Left lung (tissue), 10 donors: Measurements from ENCODE around the gene WNT2B. TPM values are rescaled to one million over a fixed set of nuclear protein-coding genes. Genes with fewer than 3 reads are reported as not detected.

Experiments used
- ATAC-seq: fragments of 200-7000 bp; cut with Tn5 transposase; one replicate; pipeline ENCODE4 v1.9.1; 2020; ENCODE audit warnings: moderate library complexity
- DNase-seq, 4 donors: peaks; one replicate each; pipeline ENCODE4 v3.0.0-alpha.2; 2013 to 2020
- H3K27ac ChIP-seq, 2 donors: fragments of 200-600 bp; sonication (generic) in 1 of 2; one replicate each; pipeline versions ENCODE4 v1.5.0 to v1.8.0; 2020 to 2021
- H3K27me3 ChIP-seq, 2 donors: fragments of 200-600 bp; sonication (generic) in 1 of 2; one replicate each; pipeline versions ENCODE4 v1.5.0 to v1.8.0; 2020 to 2021
- H3K36me3 ChIP-seq, 2 donors: fragments of 200-600 bp; sonication (generic) in 1 of 2; one replicate each; pipeline versions ENCODE4 v1.5.0 to v1.8.0; 2020 to 2021
- H3K4me1 ChIP-seq, 2 donors: fragments of 200-600 bp; one replicate each; pipeline ENCODE4 v1.8.0; 2021
- H3K4me3 ChIP-seq, 2 donors: fragments of 200-600 bp; sonication (generic) in 1 of 2; one replicate each; pipeline versions ENCODE4 v1.5.0 to v1.8.0; 2020 to 2021; ENCODE audit warnings: mild to moderate bottlenecking in 1 of 2
- H3K9me3 ChIP-seq, 2 donors: fragments of 200-600 bp; sonication (generic) in 1 of 2; one replicate each; pipeline versions ENCODE4 v1.5.0 to v1.8.0; 2020 to 2021
- CTCF ChIP-seq, 2 donors: fragments of 200-600 bp; sonication (generic) in 1 of 2; IDR thresholded peaks; one replicate each; pipeline versions ENCODE4 v1.5.0 to v1.8.0; 2021; ENCODE audit warnings: antibody characterized with exemption in 2 of 2
- intact Hi-C, 2 donors: fragments of 100-400 bp; cut with DNase I; formaldehyde crosslinking; loops; one replicate each; pipeline versions ENCODE4 v1.11.2 to v1.14.2; 2022
- polyA plus RNA-seq, 6 donors: library from polyadenylated mRNA; unstranded; fragments of 120-200 nt; gene quantifications; one replicate each; pipeline ENCODE4 v1.2.1, GENCODE V29; 2013; ENCODE audit not compliant: insufficient read length in 6 of 6
- total RNA-seq, 2 donors: library from RNA; stranded (reverse); fragmentation: NEBNext Ultra II Directional; extraction: Animal tissue kit (Norgen Biotek cat#: 25700); gene quantifications; one replicate each; pipeline ENCODE4 v1.2.1, GENCODE V29; 2021
- donor health status: DM: no; HTN: yes; CAD: no.
- donor health status: DM: no; HTN: no; CAD: no.

WNT2B gene
- total and polyA plus RNA-seq, 8 donors: 3.6 to 6.1 (median 5.0) TPM

GRCh38 chr1:112554411-112554810 is 45.6 kb downstream of the WNT2B start:
- intact Hi-C loops: no loop called here
- Histone ChIP-seq H3K27ac (no peak overlapping the region), H3K4me1 (no peaks in the 10 kb centered on the region), H3K4me3 (no peak overlapping the region), H3K27me3 (no peaks in the 10 kb centered on the region), H3K9me3 (no peaks in the 10 kb centered on the region), H3K36me3 (peaks cover 0 to 4% of the 10 kb centered on the region in 2 donors)
- TF ChIP-seq CTCF (IDR thresholded peaks at IDR 0.05): no peak
- DNase-seq: no peak
- no peak for ATAC-seq

- Histone ChIP-seq H3K4me1 (no peaks in the 10 kb centered on the region), H3K4me3 (no peak overlapping the region), H3K9me3 (no peaks in the 10 kb centered on the region), H3K27me3 (no peaks in the 10 kb centered on the region), H3K27ac (no peak overlapping the region), H3K36me3 (peaks cover 0 to 17% of the 10 kb centered on the region in 2 donors)
- TF ChIP-seq CTCF (IDR thresholded peaks at IDR 0.05): no peak
- ATAC-seq (peak; percentile 53), DNase-seq (no peak)
- intact Hi-C loops: no loop called here
Measured at GRCh38 chr1:112557385-112557784, 48.6 kb downstream of the WNT2B start.

GRCh38 chr1:112558634-112559033 is 49.9 kb downstream of the WNT2B start:
- ATAC-seq: no peak
- H3K27ac ChIP-seq: no peak overlapping the region
- H3K4me3 ChIP-seq: no peak overlapping the region
- intact Hi-C loops: no loop called here
- no peak for DNase-seq
- no peaks in the 10 kb centered on the region for H3K9me3 ChIP-seq
- H3K27me3 ChIP-seq: no peaks in the 10 kb centered on the region
- H3K4me1 ChIP-seq: no peaks in the 10 kb centered on the region
- no peak for TF ChIP-seq CTCF (IDR thresholded peaks at IDR 0.05)
- peaks cover 0 to 21% of the 10 kb centered on the region in 2 donors for H3K36me3 ChIP-seq

GRCh38 chr1:112563341-112563740 is 54.6 kb downstream of the WNT2B start:
- DNase-seq (no peak), ATAC-seq (no peak)
- H3K4me3 ChIP-seq: no peak overlapping the region
- H3K36me3 ChIP-seq: peaks cover 0 to 21% of the 10 kb centered on the region in 2 donors
- no peaks in the 10 kb centered on the region for H3K27me3 ChIP-seq
- H3K4me1 ChIP-seq: no peaks in the 10 kb centered on the region
- intact Hi-C loops: no loop called here
- no peaks in the 10 kb centered on the region for H3K9me3 ChIP-seq
- no peak overlapping the region for H3K27ac ChIP-seq
- TF ChIP-seq CTCF (IDR thresholded peaks at IDR 0.05): no peak

- intact Hi-C loops: no loop called here
- no peak for TF ChIP-seq CTCF (IDR thresholded peaks at IDR 0.05)
- H3K9me3 ChIP-seq: no peaks in the 10 kb centered on the region
- peaks cover 0 to 22% of the 10 kb centered on the region in 2 donors for H3K36me3 ChIP-seq
- H3K4me3 ChIP-seq: no peak overlapping the region
- no peak for DNase-seq
- no peaks in the 10 kb centered on the region for H3K4me1 ChIP-seq
- no peak for ATAC-seq
- H3K27me3 ChIP-seq: no peaks in the 10 kb centered on the region
- no peak overlapping the region for H3K27ac ChIP-seq
Measured at GRCh38 chr1:112564081-112564480, 55.3 kb downstream of the WNT2B start.
